Amniotic stem cell (primary cell): ENCODE results near the gene FN3KRP.
A peak's percentile ranks its signal among the peaks of the same experiment; 100 is the strongest.

ENCODE experiments used
- DNase-seq: peaks from one replicate; lab custom pipeline; 2025; lab: John Stamatoyannopoulos, UW

Gene FN3KRP

GRCh38 chr17:82716203-82717010, at the start of gene FN3KRP:
FN3KRP (plus strand) TSS chr17:82716706; CDS start chr17:82716756, 50 bp downstream.
- DNase-seq = peak; percentile 76

- DNase-seq = no peak
Observed at GRCh38 chr17:82666931-82667667, 49.4 kb upstream of the FN3KRP start.

- DNase-seq = no peak
Observed at GRCh38 chr17:82667668-82668000, 48.9 kb upstream of the FN3KRP start.

- no peak for DNase-seq
Observed at GRCh38 chr17:82668024-82668630, 48.4 kb upstream of the FN3KRP start.

- DNase-seq = no peak
Observed at GRCh38 chr17:82668631-82669099, 47.8 kb upstream of the FN3KRP start.

GRCh38 chr17:82670661-82671450, 45.6 kb upstream of the FN3KRP start:
- no peak for DNase-seq

GRCh38 chr17:82674656-82675475, 41.6 kb upstream of the FN3KRP start:
- no peak for DNase-seq

GRCh38 chr17:82675476-82676245, 40.8 kb upstream of the FN3KRP start:
- no peak for DNase-seq

- no peak for DNase-seq
Observed at GRCh38 chr17:82677353-82677925, 39.1 kb upstream of the FN3KRP start.

- DNase-seq = no peak
Observed at GRCh38 chr17:82678265-82678891, 38.1 kb upstream of the FN3KRP start.

- DNase-seq = no peak
Observed at GRCh38 chr17:82679586-82680465, 36.7 kb upstream of the FN3KRP start.

GRCh38 chr17:82681547-82681946, 35.0 kb upstream of the FN3KRP start:
- DNase-seq = no peak

GRCh38 chr17:82683534-82683933, 33.0 kb upstream of the FN3KRP start:
- no peak for DNase-seq

- DNase-seq = no peak
Observed at GRCh38 chr17:82684228-82684841, 32.2 kb upstream of the FN3KRP start.

GRCh38 chr17:82685291-82685690, 31.2 kb upstream of the FN3KRP start:
- DNase-seq = no peak

- DNase-seq = no peak
Observed at GRCh38 chr17:82686366-82687324, 29.9 kb upstream of the FN3KRP start.

GRCh38 chr17:82687375-82687861, 29.1 kb upstream of the FN3KRP start:
- DNase-seq = no peak
